ENCODE results near the gene SUPT3H. TPM values are rescaled to one million over a fixed set of nuclear protein-coding genes. Genes with fewer than 3 reads are reported as not detected.

Gene SUPT3H
- total RNA-seq, 1 donor from 2014 or later = 6.7 TPM

GRCh38 chr6:44989391-44989790 is 388.3 kb downstream of the SUPT3H start:
- Histone ChIP-seq H3K27ac (no peak overlapping the region), H3K36me3 (no peaks in the 10 kb centered on the region)

DNA sequence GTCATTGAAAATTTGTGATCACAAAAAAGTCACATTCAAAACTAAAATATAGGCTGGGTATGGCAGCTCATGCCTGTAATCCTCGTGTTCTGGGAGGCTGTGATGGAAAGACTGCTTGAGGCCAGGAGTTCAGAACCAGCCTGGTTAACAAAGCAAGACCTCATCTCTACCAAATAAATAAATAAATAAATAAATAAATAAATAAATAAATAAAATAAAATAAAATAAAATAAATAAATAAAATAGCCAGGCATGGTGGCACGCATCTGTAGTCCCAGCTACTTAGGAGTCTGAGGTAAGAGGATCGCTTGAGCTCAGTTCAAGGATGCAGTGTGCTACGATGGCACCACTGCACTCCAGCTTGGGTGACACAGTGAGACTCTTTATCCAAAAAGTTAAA is 392.7 kb downstream of the SUPT3H start:
- H3K4me1 ChIP-seq = no peaks in the 10 kb centered on the region
- DNase-seq (no peak), ATAC-seq (no peak)
- no peaks in the 10 kb centered on the region for H3K9me3 ChIP-seq
- no peak overlapping the region for H3K4me3 ChIP-seq
- H3K27me3 ChIP-seq (ENCODE audit: low read depth) = no peaks in the 10 kb centered on the region
- no peaks in the 10 kb centered on the region for H3K36me3 ChIP-seq
- H3K27ac ChIP-seq = no peak overlapping the region
- TF ChIP-seq CTCF (IDR thresholded peaks at IDR 0.05) = no peak
- intact Hi-C loops (cut with DNase I) = no loop called here

More at GRCh38 chr6:44989391-44989790, 388.3 kb downstream of the SUPT3H start:
- Histone ChIP-seq H3K27me3 (ENCODE audit: low read depth) (no peaks in the 10 kb centered on the region), H3K4me1 (no peaks in the 10 kb centered on the region), H3K4me3 (no peak overlapping the region), H3K9me3 (no peaks in the 10 kb centered on the region)
- DNase-seq = no peak
- intact Hi-C loops (cut with DNase I) = no loop called here
- no peak for TF ChIP-seq CTCF (IDR thresholded peaks at IDR 0.05)
- no peak for ATAC-seq

DNA sequence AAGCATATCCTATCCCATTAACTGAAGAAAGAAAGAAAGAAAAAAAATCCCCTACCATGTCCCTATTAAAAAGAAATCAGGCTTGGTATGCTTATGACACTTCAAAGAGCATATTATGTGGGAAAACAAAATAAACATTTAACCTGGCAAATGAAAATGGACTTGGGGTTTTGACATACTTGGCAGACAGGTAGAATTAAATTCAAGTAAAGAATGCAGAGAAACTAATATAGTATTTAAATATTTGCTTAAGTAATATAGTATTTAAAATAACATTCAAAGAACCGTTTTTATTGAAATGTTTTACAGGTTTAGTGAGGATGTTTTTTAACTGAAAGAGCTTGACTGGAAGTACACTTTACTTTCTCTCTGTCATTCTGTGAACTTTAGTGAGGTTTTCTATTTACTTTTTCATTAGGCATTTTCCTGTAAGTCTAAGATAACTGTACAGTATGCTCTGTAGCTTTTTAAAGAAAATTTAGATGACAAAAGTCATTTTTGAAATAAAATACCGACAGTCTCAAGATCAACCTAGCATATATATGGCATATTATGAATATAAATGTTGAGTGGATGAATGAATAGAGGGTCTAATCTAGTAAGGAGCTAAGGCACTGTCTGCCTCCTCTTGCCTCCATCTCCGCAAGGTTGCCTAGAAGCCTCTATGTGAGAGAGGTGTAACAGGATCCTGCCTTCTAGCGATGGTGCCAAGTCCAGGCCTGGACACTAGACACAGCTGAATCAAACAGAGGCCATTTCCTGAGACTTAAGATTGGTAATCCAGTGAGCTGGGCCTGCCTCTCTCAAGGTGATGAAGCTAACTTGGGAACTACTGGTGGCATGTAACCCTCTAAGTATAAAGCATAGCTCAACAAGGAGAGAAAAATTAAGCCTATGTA is 394.0 kb downstream of the SUPT3H start:
- intact Hi-C loops (cut with DNase I) = no loop called here

DNA sequence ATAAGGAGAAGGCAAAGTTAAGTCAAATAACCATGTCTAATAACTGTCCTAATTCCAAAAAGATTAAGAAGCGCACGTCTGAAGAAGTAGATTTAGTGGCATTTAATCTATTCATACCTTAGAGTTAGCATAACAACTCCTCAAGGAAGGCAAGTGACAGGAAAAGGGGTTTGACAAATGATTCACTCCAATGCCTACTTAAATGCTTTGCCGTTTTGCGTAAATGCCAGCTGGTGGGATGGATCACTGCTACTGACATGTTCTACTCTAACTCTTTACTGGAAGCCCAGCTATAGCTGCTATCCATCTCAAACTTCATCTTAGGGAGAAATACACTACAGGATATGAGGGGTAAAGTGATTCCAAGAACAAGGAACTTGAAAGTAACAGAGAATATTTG is 396.9 kb downstream of the SUPT3H start:
- Histone ChIP-seq H3K36me3 (no peaks in the 10 kb centered on the region), H3K27me3 (ENCODE audit: low read depth) (no peaks in the 10 kb centered on the region), H3K4me3 (no peak overlapping the region), H3K27ac (no peak overlapping the region), H3K4me1 (no peaks in the 10 kb centered on the region), H3K9me3 (no peaks in the 10 kb centered on the region)
- TF ChIP-seq CTCF (IDR thresholded peaks at IDR 0.05) = no peak
- ATAC-seq (no peak), DNase-seq (no peak)
- intact Hi-C loops (cut with DNase I) = no loop called here

More for the DNA sequence above, 394.0 kb downstream of the SUPT3H start:
- Histone ChIP-seq H3K36me3 (no peaks in the 10 kb centered on the region), H3K4me3 (no peak overlapping the region), H3K27me3 (ENCODE audit: low read depth) (no peaks in the 10 kb centered on the region), H3K9me3 (no peaks in the 10 kb centered on the region), H3K4me1 (no peaks in the 10 kb centered on the region), H3K27ac (no peak overlapping the region)
- ATAC-seq (no peak), DNase-seq (no peak)
- no peak for TF ChIP-seq CTCF (IDR thresholded peaks at IDR 0.05)

GRCh38 chr6:44976677-44977641 is 400.8 kb downstream of the SUPT3H start:
- Histone ChIP-seq H3K9me3 (no peaks in the 10 kb centered on the region), H3K27me3 (ENCODE audit: low read depth) (no peaks in the 10 kb centered on the region), H3K36me3 (no peaks in the 10 kb centered on the region), H3K4me1 (no peaks in the 10 kb centered on the region), H3K4me3 (no peak overlapping the region), H3K27ac (no peak overlapping the region)
- no peak for DNase-seq
- intact Hi-C loops (cut with DNase I) = no loop called here
- TF ChIP-seq CTCF (IDR thresholded peaks at IDR 0.05) = no peak
- no peak for ATAC-seq
